B cell (primary cell): ENCODE data around the gene PC.

Experiments
- CTCF ChIP-seq: fragments of 200-600 bp; IDR thresholded peaks from one replicate; pipeline ENCODE4 v1.8.0; 2022; ENCODE audit warnings: antibody characterized with exemption, mild to moderate bottlenecking
- EZH2 ChIP-seq: IDR thresholded peaks from 2 replicates; pipeline ENCODE4 v1.6.1; 2012; ENCODE audit warnings: borderline replicate concordance, low read depth, mild to moderate bottlenecking, moderate library complexity, low read length; ENCODE audit not compliant: insufficient read depth, poor library complexity, severe bottlenecking

GRCh38 chr11:66929753-66930152 lies 28.4 kb downstream of the PC start:
- no peak for TF ChIP-seq CTCF
- TF ChIP-seq EZH2: no peak
